COLO829 (cell line): ENCODE measurements around the gene BCL6.

ENCODE experiments used
- DNase-seq: peaks from one replicate; pipeline ENCODE4 v3.0.0; 2012; ENCODE audit warnings: low spot score

Gene BCL6

DNA sequence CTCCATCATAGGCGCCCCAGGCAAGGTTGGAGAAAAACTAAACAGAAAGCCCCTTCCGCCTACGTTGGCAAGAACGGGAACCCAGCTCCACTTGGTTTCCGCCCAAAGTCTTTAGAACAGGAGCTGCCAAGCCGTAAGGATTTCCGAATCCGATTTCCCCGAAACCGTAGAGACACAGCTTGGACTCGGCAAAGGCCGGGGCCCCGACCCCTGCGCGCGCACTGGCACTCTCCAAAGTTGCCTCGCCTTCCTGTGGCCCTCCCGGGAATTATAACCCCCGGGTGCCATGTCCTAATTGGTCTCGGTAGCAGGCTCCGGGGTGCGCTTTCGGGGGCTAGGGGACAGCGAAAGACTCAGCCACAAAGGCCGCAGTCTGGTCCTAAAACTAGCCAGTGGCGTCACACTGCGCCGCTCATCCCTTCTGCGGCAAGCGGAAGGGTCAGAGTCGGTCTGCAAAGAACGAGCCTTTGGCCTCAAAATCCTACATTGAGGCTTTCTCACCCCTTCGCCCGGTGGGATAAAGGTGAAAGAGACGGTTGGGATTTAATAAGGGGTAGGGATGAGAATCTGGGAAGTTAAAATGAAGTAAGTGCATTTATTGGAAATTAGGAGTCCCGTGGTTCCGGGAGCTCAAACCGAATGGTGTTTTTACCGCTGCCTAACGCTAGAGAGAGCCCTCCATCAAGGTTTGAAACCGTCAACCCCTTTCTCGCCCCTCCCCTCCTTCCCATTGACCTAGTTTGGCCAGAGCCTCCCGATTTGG lies 6.8 kb downstream of the BCL6 start:
- peak; percentile 97 for DNase-seq

DNA sequence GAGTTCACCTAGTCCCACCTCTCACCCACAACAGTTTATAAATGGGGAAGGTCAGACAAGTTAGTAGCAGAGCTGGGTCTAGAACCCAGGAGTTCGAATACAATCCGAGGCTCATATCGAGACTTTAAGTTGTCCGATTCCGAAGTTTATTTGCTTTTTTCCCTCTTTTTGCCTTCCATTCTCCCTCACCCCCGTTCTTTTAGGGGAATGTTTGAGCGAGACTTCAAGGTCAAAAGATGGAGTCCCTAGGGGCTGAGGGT lies 7.3 kb downstream of the BCL6 start:
- DNase-seq: no peak

DNA sequence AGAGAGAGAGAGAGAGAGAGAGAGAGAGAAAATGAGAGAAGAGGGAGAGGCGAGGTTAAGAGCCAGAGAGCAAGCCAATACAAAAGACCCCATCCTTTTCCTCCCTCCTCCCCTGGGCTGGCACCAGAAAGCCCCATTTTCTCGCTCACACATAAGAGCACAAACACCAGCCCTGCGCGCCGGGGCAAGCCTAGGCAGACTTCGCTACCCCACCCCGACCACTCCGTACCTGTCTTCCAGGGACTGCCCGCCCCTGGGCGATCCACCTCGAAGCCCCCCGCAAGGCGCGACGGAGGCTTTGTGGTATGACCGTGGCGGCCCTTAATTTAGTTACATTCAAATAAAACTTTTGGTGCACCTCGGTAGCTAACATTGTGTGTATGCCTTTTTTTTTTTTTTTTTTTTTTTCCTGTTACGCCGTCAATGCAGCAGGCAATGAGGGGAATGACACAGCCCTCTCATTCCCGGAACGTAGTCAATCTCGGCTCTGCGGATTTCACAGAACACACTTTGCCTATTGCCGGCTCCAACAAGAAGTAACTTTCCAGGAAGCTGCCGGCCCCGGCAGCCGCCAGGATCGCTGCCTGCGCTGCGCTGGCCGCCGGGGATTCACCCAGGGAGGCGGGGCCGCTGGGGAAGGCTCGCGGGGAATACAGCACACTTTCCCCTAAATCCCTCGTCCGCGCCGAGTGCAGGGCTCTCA lies 7.7 kb downstream of the BCL6 start:
- no peak for DNase-seq

DNA sequence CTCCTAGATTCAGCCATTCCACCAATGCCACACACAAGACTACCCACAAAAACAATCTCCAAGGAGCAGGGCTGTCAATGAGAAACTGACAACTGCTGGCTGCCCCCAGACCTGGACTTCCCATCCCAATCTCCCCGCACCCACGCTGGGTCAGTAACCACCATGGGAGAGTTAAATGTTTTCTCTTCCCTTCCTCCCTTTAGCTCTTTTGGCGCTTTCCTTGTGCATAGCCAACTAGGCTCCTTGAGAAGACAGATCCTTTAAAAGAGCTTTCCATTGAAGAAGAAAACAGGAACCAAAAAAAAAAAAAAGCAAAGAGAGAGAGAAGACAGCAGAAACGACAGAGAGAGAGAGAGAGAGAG lies 8.3 kb downstream of the BCL6 start:
- DNase-seq: no peak

DNA sequence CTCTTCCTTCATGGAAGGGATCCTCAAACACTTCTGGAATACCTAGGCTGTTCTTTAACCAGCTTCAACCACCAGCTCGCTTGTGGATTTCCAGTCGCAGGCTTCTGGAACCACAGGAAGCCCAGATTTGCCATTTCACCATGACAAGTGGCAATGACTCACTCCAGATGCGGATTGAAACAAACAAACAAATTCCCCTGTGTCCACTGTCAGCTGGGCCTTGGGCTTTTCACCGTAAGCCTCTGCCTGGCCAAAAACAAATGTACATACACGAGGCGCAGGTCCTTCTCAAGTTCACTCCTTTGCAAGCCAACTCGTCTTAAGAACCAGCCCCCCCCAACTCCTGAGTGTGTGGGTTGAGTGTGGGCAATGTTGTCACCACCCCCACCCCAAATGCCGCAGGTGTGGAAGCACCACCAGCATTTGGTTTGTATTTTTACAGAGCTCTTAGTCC lies 8.8 kb downstream of the BCL6 start:
- DNase-seq: no peak

DNA sequence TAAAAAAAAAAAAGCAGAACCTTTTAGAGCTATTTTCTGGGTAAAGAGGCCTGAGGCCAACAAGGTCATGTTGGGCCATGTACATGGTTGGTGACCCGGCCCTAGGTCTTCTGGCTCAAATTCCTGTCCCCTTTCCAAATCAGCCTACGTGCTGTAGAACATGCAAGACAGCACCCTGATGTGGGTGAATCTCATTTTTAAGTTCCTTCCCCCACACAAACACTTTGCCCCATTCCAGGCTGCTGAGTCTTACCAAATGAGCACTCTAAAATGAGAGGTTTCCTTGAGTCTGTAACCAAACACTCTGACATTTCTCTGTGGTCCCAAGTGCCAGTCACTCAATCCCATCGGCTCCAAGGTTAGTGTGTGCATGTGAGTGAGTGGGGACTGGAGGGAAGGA lies 9.4 kb downstream of the BCL6 start:
- DNase-seq: no peak

DNA sequence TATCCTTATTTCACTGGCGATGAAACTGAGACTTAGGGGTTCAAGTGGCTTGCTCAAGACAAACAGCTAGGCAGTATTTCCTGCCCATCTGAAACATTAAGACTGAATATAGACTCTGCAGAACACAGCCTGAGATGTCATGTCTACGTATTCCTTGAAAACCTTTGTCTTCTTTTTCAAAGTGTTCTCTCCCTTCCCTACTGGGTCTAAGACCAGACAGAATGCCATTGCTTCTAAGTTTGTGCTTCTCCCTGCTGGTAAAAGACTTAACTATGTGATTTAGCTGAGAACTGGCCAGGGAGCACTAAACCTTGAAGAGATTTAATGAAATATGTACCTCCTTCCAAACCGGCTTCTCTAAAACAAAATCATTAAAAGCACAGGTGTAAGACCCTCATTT lies 9.9 kb downstream of the BCL6 start:
- no peak for DNase-seq

DNA sequence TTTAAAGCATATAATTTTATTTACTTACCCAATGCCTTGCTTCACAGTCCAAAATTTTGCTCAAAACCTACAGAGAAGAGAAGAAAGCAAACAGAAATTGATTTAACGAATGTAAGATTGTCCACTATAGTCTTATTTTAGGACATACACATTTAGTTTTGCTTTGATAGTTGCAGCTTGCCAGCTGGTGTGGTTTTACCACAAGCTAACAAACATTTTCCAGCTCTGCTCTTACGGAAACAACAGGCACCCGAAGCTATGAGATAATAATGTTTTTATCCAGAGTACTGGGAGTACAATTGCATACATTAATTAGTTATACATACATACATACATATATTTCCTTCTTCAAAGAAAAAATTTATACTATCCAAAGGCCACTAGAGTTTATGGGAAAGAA lies 10.4 kb downstream of the BCL6 start:
- no peak for DNase-seq

DNA sequence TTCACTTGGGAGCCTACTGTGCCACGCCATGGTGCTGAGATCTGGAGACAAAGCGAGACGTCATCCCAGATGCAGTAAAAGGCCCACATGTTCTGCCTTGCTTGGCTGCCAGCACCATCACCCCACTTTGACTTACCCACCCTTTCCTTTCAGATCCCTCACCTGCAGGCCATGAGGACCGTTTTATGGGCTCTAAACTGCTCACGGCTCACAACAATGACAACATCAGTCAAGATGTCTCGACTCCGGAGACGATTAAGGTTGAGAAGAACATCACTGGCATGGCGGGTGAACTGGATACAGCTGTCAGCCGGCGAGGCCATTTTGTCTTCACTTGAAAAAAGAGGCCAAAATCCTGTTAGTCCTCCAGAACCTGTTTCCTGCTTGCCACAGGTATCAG lies 11.9 kb downstream of the BCL6 start:
- DNase-seq: no peak

DNA sequence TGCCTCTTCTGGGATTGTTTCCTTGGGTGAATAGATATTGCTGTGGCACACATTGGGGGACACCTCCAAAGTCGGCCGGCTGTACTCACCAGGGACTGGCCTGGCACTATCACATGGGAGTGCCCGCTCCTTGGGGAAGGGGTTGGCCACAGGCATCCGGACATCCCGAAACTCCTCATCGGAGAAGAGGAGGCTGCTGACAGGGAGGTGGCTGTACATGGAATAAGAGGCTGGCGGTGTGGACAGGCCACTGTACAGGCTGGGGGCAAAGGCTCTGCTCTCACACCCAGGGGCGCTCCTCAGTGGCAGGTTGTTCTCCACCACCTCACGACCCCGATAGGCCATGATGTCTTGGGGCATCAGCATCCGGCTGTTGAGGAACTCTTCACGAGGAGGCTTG lies 15.7 kb downstream of the BCL6 start:
- no peak for DNase-seq

DNA sequence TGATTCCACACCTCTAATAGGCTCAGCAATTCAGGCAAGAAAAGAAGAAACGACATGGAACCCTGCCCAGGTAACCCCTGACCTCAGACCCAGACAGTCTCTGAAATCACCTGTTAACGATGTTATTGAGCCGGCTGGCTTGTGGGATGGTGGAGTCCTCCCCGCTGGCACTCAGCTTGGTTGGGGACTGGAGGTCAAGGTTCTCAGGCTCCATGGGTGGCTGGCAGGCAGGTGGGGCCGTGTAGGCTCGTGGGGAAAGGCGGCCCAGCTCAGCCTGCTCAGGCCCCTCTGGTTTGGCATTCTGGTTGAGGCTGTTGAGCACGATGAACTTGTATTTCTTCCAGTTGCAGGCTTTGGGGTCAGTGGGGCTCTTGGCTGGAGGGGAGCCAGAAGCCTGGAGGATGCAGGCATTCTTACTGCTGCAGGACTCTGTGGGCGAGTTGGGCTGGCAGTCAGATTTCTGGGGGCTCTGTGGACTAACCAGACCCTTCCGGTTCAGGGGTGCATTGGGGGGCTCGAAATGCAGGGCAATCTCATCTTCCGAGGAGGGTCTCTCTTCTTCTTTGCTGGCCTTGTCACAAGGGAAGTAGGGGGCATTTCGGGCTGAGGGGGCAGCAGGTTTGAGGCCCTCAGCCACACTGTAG lies 16.2 kb downstream of the BCL6 start:
- no peak for DNase-seq

DNA sequence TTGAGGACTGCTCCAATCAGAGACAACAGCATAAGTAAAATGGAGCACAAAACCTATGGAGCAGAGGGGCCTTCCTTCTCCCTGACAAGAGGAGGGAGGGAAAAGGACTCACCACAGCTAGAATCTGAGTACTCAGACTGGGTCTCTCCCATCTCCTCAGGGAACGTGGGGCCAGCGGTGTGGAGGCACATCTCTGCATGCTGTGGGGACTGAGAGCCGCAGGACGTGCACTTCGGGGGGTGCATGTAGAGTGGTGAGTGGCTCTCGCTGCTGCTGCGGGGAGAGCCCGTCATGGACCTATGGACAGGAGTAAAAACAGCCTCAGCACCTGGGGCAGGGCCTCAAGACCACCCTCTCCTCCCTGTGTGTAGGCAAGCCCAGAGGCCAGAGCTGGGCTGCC lies 17.0 kb downstream of the BCL6 start:
- DNase-seq: no peak

DNA sequence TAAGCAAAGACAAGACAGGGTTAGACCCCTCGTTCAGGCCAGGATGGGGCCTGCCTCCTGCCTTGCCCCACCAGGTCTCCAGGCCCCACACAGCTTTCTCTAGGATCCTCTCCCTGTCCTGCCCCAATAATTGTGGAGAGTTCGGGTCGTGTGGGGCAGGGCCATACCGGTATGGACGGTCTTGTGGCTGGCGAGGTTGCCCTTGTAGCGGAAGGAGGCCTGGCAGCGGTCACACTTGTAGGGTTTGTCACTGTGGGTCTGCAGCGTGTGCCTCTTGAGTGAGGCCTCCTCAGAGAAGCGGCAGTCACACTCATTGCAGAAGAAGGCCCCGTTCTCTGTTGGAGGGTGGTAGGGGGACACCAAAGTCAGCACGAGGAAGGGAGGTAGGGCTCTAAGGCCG lies 18.7 kb downstream of the BCL6 start:
- DNase-seq: no peak

DNA sequence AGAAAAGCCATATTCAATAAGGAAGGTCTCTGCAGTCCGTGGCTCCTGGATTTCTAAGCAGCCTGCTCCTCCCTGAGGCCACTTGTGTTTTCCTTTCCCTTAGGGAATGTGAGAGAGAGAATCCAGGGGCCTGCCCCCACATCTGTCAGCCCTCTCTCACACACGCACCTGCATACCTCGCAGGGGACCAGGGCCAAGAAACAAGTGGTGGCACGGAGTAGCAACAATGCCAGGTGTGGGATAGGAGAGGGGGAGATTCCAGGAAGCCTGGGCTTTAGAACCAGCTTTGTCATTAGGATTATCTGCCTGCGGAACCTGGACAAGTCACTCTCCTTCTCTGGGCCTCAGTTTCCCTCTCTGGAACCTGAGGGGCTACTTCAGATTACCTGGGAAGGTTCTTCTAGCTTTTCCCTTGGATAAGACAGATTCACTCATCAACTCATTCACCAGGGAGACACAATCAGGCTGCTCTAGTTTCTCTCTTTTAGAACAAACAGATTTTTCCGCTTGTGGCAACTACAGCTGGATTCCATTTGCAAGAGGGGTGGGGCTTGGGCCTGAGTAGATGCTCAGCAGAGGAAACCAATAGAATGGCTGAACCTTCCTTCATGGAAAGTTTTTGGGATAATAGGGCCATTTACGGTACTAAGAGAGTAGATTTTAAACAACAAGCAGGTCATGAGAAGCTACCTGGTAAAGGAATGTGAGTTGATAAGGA lies 19.5 kb downstream of the BCL6 start:
- DNase-seq: no peak

DNA sequence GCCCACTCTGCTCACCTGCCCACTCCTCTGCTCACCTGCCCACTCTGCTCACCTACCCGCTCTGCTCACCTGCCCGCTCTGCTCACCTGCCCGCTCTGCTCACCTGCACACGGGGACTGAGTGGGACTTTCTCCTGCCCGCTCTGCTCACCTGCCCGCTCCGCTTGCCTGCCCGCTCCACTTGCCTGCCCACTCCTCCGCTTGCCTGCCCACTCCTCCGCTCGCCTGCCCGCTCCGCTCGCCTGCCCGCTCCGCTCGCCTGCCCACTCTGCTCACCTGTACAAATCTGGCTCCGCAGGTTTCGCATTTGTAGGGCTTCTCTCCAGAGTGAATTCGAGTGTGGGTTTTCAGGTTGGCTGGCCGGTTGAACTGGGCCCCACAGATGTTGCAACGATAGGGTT lies 20.0 kb downstream of the BCL6 start:
- DNase-seq: no peak

DNA sequence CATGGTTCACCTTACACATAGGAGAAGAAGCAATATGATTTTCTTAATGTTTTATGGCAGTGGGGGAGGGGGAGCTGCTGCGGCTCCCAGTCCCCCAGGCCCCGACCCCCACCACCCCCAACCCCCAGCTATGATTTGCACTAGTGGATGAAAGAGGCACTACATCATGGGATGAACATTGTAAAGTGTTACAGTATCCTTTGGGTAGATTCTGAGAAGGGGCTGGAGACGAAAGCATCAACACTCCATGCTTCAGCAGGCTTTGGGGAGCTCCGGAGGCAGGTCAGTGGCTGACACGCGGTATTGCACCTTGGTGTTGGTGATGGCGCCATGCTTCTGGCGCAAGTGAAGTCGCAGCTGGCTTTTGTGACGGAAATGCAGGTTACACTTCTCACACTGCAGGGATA lies 23.1 kb downstream of the BCL6 start:
- DNase-seq: no peak

DNA sequence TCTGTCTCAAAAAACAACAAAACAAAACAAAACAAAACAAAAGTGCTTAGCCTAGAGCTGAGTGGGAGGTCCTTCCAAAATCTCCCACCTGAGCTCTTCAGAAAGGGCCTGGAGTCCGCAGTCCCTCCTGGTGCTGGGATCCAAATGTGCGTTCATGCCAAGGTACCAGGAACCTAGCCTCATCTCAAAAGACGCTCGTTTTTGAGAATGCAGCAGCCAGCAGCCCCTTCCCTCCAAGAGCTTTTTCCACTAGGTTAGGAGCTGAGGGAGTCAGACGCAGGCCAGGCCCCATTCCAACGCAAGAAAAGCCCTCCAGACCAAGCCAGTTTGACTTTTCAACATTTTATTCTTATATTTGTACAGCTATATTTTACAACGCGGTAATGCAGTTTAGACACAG lies 24.2 kb downstream of the BCL6 start:
- DNase-seq: no peak

DNA sequence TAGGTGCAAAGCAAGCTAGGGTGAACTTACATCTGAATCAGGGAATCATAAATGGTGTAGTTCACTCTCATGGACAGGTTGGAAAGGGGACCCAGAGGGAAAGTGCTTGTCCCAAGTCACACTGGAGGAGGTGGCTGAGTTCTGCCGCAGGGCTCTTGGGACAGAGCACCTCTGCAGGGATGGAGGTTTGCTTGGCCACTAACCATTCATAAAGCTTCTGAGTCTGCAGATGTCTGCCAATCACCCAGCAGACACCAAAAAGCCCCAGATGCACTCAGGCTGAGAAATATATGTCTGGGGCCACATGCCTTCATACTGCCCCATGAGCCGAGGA lies 25.0 kb downstream of the BCL6 start:
- no peak for DNase-seq

DNA sequence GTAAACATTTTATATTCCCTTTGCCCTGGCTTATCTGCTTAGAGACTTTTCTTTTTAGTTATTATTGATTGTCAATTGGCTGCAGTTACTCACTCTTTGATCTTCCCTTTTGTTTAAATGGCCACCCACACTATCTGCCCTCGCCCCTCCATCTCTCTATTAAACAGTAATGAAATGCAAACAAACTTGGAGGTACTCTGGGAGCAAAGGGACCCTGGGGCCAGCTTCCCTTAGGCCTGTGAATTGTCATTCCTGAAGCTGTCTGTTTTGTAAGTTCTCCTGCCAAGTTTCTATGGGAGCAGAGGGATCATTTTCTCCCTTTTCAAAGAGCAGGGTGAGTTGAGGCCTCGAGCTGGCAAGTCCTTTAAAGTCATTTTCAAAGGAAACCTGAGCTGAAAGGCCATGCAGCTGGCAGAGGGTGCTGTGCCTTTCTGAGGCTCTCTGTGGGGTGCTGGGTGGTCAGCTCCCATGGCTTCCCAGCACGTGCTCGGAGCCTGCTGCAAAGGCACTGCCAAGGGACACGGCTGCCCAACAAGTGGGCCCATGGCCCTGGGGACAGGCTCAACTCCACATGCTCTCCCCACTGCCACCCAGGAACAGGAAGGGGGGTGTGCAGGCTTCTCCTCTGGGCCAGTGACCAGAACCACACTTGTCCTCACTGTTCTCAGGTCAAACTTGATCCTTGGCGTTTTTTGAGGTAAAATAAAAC lies 25.5 kb downstream of the BCL6 start:
- DNase-seq: no peak

DNA sequence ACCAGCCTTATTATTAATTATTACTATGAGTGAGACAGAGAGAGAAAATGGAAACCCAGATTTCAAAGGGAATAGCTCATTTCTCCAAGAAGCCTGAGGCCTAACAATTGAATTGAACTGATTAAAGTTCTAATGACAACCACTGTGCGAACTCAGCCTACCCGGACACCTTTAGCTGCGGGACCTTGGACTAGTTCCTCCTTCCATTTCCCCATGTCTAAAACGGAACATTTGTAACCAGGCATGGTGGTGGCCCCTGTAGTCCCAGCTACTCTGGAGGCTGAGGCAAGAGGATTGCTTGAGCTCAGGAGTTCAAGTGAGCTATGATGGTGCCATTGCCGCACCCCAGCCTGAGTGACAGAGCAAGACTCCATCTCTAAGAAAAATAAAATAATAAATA lies 26.5 kb downstream of the BCL6 start:
- no peak for DNase-seq

DNA sequence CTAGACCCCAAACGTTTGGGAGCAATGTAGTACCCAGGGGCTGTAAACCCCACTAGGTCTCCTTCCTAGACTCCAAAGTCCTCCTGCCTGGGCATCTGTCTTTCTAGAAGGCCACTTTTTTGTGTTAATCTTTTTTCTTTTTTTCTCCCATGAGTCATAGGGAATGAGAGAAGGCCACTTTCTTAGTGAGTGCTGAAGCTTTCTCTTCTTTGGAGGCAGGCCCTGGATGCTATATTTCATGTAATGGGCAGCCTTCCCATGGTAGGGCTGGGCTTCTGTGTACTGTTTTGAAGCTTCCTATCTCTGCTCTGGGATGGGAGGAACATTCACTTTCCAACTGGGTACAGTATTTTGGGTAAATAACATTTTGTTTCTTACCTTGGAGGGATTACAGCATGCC lies 27.7 kb downstream of the BCL6 start:
- no peak for DNase-seq

DNA sequence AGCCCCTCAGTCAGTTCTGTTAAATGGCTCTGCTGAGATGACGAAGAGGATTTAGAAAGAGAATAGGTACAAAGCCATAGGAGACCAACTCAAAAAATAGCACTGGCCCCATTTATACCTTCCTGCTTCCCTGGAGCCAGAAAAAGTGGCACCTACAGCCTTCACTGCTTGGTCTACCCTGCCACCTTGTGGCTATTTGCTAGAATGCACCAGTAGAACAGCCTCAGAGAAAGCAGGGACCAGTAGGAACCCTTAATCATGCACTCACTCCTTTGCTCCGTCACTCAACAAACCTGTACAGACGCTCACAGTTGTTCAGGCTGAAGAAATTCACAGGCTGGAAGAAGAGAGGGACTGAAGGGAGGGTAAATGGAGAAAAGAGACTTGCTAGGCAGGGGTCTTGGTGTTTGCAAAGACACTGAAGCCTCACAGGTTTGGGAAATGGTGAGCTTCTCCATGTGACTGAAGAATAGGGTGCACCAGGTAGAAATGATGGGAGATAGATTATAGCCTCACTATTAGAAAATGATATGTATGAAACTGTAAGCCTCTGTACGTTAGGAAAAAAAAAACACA lies 30.8 kb downstream of the BCL6 start:
- peak; percentile 95 for DNase-seq
